Neural cell (in vitro differentiated cells): Measurements from ENCODE around the gene ACAD10. TPM values are rescaled to one million over a fixed set of nuclear protein-coding genes. Genes with fewer than 3 reads are reported as not detected.

Experiments
- H2AFZ ChIP-seq: fragments of 200-600, 300-800 bp; sonication (generic), shearing (Covaris generic); 2 replicates; pipeline ENCODE4 v1.6.0; 2014; ENCODE audit warnings: low read depth, mild to moderate bottlenecking, antibody characterized with exemption, low read length, moderate library complexity
- H3F3A ChIP-seq: fragments of 200-600 bp; shearing (Covaris generic); 2 replicates; pipeline ENCODE4 v1.6.1; 2016; ENCODE audit warnings: mild to moderate bottlenecking, moderate library complexity, mixed read lengths, antibody characterized with exemption, low read length; ENCODE audit not compliant: insufficient read depth, poor library complexity, severe bottlenecking
- H3K27ac ChIP-seq: fragments of 200-600, 300-800 bp; sonication (generic), shearing (Covaris generic); 2 replicates; pipeline ENCODE4 v1.5.1; 2014; ENCODE audit warnings: mild to moderate bottlenecking, low read length, moderate library complexity
- H3K27me3 ChIP-seq: fragments of 300-800, 200-600 bp; sonication (generic), shearing (Covaris generic); 2 replicates; pipeline ENCODE4 v1.6.0; 2014; ENCODE audit warnings: mild to moderate bottlenecking, low read depth, low read length, moderate library complexity; ENCODE audit not compliant: insufficient read depth
- H3K36me3 ChIP-seq: fragments of 300-800, 200-600 bp; sonication (generic), shearing (Covaris generic); 2 replicates; pipeline ENCODE4 v1.5.1; 2014; ENCODE audit warnings: mild to moderate bottlenecking, antibody characterized with exemption, low read length, moderate library complexity; ENCODE audit not compliant: insufficient read depth
- H3K4me2 ChIP-seq: fragments of 300-800, 200-600 bp; sonication (generic), shearing (Covaris generic); 2 replicates; pipeline ENCODE4 v1.6.0; 2014; ENCODE audit warnings: mild to moderate bottlenecking, low read length
- H3K4me3 ChIP-seq: fragments of 300-800, 200-600 bp; sonication (generic), shearing (Covaris generic); 2 replicates; pipeline ENCODE4 v1.5.1; 2014; ENCODE audit warnings: mild to moderate bottlenecking, low read length, moderate library complexity
- H3K79me2 ChIP-seq: fragments of 200-600 bp; shearing (Covaris generic); replicated peaks from 2 replicates; pipeline ENCODE4 v1.6.0; 2014; ENCODE audit warnings: mild to moderate bottlenecking, low read length, moderate library complexity; ENCODE audit not compliant: insufficient read depth
- H3K9ac ChIP-seq: fragments of 300-800, 200-600 bp; sonication (generic), shearing (Covaris generic); 2 replicates; pipeline ENCODE4 v1.6.1; 2016; ENCODE audit warnings: mild to moderate bottlenecking, low read length, mixed read lengths
- H3K9me2 ChIP-seq: fragments of 200-600 bp; shearing (Covaris generic); 2 replicates; pipeline ENCODE4 v1.6.1; 2016; ENCODE audit warnings: mild to moderate bottlenecking, low read length, mixed read lengths; ENCODE audit not compliant: insufficient read depth
- H3K9me3 ChIP-seq: fragments of 200-600, 300-800 bp; sonication (generic), shearing (Covaris generic); 2 replicates; pipeline ENCODE4 v1.6.1; 2016; ENCODE audit warnings: mild to moderate bottlenecking, mixed run types, low read length, moderate library complexity, mixed read lengths
- H4K20me1 ChIP-seq: fragments of 200-600 bp; shearing (Covaris generic); 2 replicates; pipeline ENCODE4 v1.6.1; 2016; ENCODE audit warnings: mild to moderate bottlenecking, mixed run types; ENCODE audit not compliant: insufficient read depth
- CTCF ChIP-seq: fragments of 450-650 bp; IDR thresholded peaks from 2 replicates; pipeline ENCODE4 v1.5.1; 2014; ENCODE audit warnings: antibody characterized with exemption, mild to moderate bottlenecking, moderate library complexity; ENCODE audit not compliant: poor library complexity, severe bottlenecking
- EP300 ChIP-seq: fragments of 450-650 bp; conservative IDR thresholded peaks from 2 replicates; pipeline ENCODE4 v1.6.1; 2014; ENCODE audit warnings: antibody characterized with exemption, mild to moderate bottlenecking, moderate library complexity; ENCODE audit not compliant: poor library complexity, severe bottlenecking
- EZH2 ChIP-seq: fragments of 200-600, 300-800 bp; shearing (Covaris generic), sonication (generic); IDR thresholded peaks from 2 replicates; pipeline ENCODE4 v1.6.1; 2014; ENCODE audit warnings: antibody characterized with exemption, low read length, borderline replicate concordance, mild to moderate bottlenecking; ENCODE audit not compliant: insufficient read depth, poor library complexity, severe bottlenecking
- MXI1 ChIP-seq: fragments of 450-650 bp; conservative IDR thresholded peaks from 2 replicates; pipeline ENCODE4 v1.6.1; 2014; ENCODE audit warnings: antibody characterized with exemption, mild to moderate bottlenecking; ENCODE audit not compliant: poor library complexity, severe bottlenecking
- POLR2AphosphoS5 ChIP-seq: IDR thresholded peaks from 2 replicates; pipeline ENCODE4 v1.6.1; 2012
- RAD21 ChIP-seq: fragments of 450-650 bp; conservative IDR thresholded peaks from 2 replicates; pipeline ENCODE4 v1.6.1; 2014; ENCODE audit warnings: antibody characterized with exemption, mild to moderate bottlenecking, moderate library complexity
- REST ChIP-seq: IDR thresholded peaks from 2 replicates; pipeline ENCODE4 v1.6.1; 2012; ENCODE audit warnings: borderline replicate concordance
- SMC3 ChIP-seq: fragments of 450-650 bp; conservative IDR thresholded peaks from 2 replicates; pipeline ENCODE4 v1.6.1; 2014; ENCODE audit warnings: antibody characterized with exemption, mild to moderate bottlenecking, moderate library complexity; ENCODE audit not compliant: poor library complexity
- TAF1 ChIP-seq: IDR thresholded peaks from 2 replicates; pipeline ENCODE4 v1.6.1; 2012; ENCODE audit warnings: low read depth
- polyA plus RNA-seq: library from polyadenylated mRNA; depleted of rRNA; stranded (reverse); fragments of >200 nt; gene quantifications from 2 replicates; pipeline ENCODE4 v1.2.3, GENCODE V29; 2014

ACAD10 gene
- polyA plus RNA-seq, 1 donor from 2014 or later: 25.7 TPM

- Histone ChIP-seq H3K27me3 (no peaks in the 10 kb centered on the region), H3K9ac (no peak overlapping the region), H3K9me3 (no peaks in the 10 kb centered on the region), H3K36me3 (peaks cover 3% of the 10 kb centered on the region), H3F3A (no peaks in the 10 kb centered on the region), H3K79me2 (no peaks in the 10 kb centered on the region), H3K9me2 (no peaks in the 10 kb centered on the region), H3K4me3 (no peak overlapping the region), H4K20me1 (no peaks in the 10 kb centered on the region), H2AFZ (no peak overlapping the region), H3K27ac (no peak overlapping the region), H3K4me2 (no peak overlapping the region)
- TF ChIP-seq RAD21 (no peak), EZH2 (no peak), MXI1 (no peak), EP300 (no peak), CTCF (no peak), TAF1 (no peak), SMC3 (no peak), REST (no peak), POLR2AphosphoS5 (no peak)
Observed at GRCh38 chr12:111638556-111638955, 47.3 kb upstream of the ACAD10 start.

- Histone ChIP-seq H3K79me2 (no peaks in the 10 kb centered on the region), H3K9me2 (no peaks in the 10 kb centered on the region), H3K27me3 (no peaks in the 10 kb centered on the region), H2AFZ (no peak overlapping the region), H4K20me1 (no peaks in the 10 kb centered on the region), H3K27ac (no peak overlapping the region), H3K9ac (no peak overlapping the region), H3K4me2 (no peak overlapping the region), H3K4me3 (no peak overlapping the region), H3K9me3 (no peaks in the 10 kb centered on the region), H3K36me3 (peaks cover 4% of the 10 kb centered on the region), H3F3A (no peaks in the 10 kb centered on the region)
- TF ChIP-seq EZH2: no peak
- TF ChIP-seq CTCF: no peak
- TF ChIP-seq TAF1: no peak
- TF ChIP-seq EP300: no peak
Observed at GRCh38 chr12:111640506-111640905, 45.3 kb upstream of the ACAD10 start.
